Measurements from ENCODE around the gene NINJ1.

The NINJ1 gene, protein sequence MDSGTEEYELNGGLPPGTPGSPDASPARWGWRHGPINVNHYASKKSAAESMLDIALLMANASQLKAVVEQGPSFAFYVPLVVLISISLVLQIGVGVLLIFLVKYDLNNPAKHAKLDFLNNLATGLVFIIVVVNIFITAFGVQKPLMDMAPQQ

DNA sequence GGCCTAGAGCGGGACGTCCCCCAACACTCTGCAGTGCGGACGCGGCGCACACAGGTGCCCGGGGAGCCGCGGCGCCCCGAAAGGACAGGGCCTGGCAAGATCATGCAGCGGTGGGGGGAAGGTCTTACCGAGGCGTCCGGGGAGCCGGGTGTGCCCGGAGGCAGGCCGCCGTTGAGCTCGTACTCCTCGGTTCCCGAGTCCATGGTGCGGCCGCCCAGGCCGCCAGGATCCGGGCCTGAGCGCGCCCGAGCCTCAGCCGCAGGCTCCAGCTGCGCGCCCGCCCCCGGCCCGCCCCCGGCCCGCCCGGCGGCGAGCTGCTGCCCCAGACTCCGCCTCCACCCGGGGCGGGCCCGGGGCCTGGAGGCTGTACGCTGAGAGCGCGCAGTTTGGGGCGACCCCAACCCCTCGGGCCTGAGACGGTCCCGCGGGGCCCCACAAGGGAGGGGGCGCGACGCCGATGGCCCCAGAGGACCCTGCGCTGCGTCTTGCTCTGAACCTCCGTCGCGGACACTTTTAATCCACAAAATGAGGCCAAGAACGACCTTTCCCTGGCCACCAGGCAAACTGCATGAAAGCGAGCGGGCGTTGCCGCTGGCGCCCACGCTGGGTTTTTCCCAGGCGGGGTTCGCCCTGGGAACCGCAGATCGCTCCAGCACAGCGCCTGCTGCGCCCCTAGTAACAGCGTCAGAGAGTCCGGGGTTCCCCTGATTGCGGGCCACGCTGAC, at the start of gene NINJ1:
TSS of gene NINJ1 (minus strand) at position 237 of the 725 bp plus-strand sequence. CDS start at position 203, 34 bp downstream.
- peak; percentile 80 for DNase-seq

GRCh38 chr9:93183131-93183662, 49.1 kb upstream of the NINJ1 start:
- no peak for DNase-seq

GRCh38 chr9:93182572-93182971, 48.5 kb upstream of the NINJ1 start:
- no peak for DNase-seq

DNA sequence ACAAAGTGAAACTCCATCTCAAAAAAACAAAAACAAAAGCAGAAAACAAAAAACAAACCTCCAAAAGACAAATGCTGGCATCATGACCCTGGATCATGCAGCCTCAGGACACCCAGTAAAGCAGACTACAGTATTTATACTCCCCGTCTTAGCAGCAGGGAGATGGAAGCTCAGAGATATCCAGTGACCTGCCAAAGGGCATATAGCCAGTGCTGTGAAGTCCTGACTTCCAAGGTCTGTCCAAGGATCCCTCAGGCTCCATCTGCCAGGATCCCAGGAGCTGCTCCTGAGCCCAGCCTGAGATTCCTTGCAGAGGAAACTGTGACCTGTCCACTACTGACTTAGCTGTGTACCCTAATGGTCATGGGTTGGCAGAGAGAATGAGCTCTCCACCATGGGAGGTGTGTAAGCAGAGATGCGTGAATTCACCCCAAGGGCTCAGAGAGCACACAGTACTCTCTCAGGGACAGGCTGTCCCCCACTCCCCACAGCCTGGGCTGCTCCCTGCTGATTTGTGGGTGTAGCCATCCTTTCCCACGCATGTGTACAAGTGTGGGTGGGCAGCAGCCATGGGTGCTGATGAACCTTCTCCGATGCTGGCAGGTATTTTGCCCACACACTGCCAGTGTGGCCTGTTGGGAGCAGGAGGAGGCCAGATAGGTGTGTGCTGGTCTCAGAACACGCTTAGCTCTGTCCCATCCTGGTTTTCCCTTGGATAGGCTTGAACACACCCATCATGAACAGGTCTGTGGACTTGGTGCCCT, 47.8 kb upstream of the NINJ1 start:
- DNase-seq: no peak

DNA sequence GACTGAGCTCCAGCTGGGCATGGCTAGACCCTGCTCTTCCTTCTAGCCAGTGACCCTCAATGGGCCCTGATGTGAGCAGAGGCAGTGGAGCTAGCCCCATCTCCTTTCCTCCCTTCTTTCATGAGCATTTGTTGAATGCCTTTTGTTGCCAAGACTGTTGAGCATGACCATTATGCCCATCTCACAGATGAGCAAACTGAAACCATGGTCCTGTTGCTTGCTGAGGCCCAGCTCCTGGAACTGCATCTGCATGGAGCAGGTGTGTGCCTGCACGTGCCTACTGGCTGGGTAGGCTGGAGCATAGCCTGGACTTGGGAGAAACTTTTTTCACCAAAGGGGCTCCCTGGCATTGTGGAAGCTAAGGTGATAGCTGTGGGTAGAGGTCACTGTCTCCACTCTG, 46.9 kb upstream of the NINJ1 start:
- no peak for DNase-seq

DNA sequence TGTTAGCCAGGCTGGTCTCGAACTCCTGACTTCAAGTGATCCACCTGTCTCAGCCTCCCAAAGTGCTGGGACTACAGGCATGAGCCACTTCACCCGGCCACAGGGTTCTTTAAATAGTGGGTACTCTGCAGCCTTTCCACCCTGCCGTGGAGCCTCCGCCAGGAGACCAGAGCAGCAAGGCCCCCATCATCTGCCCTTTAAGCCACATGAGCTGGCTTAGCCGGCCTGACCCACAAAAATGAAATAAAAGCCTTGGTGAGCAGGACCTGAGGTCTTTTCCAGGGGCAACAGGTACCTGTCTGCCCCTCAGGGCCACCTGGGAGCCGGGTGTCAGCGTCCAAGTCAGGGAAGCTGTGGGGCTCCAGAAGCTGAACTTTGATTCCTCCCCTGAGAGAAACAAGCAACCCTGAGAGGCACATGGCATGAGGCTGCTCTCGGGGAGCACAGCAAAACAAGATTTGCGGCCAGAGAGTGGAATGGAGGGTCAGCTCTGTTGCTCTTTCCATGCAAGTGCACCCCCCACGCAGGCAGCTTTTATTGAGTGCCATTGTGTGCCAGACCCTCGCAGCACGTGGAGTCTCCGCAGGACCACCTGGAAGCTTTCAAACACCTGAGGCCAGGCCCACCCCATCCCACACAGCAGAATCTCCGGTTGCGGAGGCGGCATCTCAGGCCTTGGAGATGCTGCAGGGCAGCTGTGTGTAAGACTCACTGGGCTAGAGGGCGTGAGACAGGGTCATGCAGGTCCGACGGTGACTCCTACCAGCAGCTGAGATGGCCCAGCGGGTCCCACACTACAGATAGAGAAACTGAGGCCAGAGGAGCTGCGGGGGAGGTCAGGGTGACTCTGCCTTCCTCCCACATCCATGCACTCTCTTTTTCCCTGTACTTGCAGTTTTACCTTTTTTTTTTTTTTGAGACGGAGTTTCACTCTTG, 45.1 kb upstream of the NINJ1 start:
- DNase-seq: no peak

DNA sequence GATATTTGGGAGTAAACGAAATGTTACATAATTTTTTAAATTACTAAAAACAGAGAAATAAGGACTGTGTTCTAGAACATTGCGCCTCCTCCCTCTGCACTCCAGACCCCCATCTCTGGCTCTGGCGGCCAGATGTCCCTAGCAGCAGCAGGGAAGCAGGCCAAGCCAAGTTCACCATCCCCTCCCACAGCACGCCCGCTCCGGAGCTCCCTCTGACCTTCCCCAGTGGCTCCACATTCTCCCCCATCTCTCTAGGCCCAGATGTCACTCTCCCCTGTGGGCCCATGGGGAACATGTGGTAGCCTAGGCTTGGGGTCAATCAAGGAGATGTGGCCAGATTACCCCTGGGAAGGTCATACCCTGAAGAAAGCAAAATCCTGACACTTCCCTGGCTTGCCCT, 43.6 kb upstream of the NINJ1 start:
- DNase-seq: no peak

- DNase-seq: no peak
These were observed 40.9 kb upstream of the NINJ1 start for GRCh38 chr9:93174976-93175375.

GRCh38 chr9:93173365-93174051, 39.5 kb upstream of the NINJ1 start:
- DNase-seq: no peak

GRCh38 chr9:93172666-93173364, 38.8 kb upstream of the NINJ1 start:
- DNase-seq: no peak

DNA sequence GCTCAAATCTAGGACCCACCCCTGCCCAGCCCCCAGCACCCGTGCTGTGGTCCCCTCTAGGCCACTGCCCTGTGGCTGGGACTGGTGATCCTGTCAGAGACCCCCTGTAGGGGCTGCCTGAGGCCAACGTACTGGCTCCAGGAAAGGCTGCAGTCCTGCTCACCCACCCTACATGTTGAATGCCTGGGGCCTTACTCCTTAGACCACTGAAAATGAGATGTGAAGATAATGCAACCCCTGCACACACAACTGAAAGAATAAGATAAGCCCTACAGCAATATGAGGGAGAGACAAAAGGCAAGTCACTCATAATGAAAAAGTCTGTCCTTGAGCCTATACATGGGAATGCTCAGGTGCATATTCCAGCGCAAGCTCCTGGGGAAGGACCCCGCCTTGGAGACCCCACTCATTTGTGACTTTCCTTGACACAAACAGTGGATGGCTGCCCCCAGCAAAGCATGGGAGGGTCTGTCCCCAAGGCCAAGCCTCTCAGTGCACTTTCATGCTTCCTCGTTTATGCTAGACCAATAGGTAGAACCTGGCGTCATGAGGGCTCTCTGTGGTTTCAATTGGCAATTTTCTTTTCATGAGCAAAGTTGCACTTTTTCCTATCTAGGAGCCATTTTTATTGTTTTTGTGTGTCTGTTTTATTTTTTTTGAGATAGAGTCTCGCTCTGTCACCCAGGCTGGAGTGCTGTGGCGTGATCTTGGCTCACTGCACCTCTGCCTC, 37.4 kb upstream of the NINJ1 start:
- no peak for DNase-seq

GRCh38 chr9:93170571-93170970, 36.5 kb upstream of the NINJ1 start:
- no peak for DNase-seq

DNA sequence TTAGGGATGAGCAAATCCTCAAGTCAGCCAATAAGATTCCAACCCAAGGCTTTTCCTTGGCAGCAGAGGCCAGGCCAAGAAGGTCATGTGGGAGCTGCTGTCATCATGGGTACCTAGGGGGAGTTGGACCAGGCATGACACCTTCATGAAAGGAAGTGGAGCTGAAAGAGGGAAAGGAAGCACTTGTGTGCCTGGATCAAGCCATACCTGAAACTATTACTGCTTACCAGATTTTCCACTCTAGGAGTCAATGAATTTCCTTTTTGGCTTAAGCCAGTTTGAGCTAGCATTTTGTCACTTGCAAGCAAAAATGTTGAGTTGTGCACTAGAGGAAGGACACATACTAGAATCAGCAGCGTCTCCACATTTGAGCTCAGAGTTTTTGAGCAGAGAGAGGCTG, 35.4 kb upstream of the NINJ1 start:
- DNase-seq: no peak

- no peak for DNase-seq
These were observed 34.5 kb upstream of the NINJ1 start for GRCh38 chr9:93168581-93168980.

- no peak for DNase-seq
These were observed 33.8 kb upstream of the NINJ1 start for GRCh38 chr9:93167838-93168237.

DNA sequence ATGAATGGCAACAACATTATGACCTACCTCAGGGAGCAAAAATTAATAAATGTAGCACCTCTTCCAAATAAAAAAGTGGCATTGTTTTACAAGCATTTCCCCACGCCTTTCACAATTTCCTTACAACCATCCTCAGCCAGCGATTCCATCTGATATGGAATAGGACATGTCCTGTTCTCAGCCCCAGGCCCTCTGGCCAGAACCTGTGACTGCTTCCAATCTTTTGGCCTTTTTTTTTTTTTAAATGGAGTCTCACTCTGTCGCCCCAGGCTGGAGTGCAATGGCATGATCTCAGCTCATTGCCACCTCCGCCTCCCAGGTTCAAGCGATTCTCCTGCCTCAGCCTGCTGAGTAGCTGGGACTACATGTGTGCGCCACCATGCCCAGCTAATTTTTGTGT, 33.1 kb upstream of the NINJ1 start:
- DNase-seq: no peak

- no peak for DNase-seq
These were observed 32.6 kb upstream of the NINJ1 start for GRCh38 chr9:93166699-93167098.

DNA sequence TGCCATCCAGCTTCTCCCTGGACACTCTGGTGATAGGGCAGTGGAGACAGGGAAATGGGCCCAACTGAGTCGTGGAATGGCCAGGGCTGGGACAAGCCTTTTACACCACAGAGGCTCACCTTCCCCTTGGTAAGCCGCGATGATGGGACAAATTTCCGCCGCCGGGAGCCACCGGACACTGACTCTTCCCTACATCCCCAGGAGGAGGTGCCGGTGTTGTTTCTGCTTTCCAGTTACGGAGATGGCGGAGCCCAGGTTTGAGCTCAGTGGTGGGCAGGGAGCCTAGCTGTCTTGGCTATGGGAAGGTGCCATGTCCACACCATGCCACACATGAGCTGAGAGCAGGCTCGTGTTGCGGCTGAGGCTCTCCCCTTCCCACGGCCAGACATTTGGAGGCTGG, 30.0 kb upstream of the NINJ1 start:
- DNase-seq: no peak

DNA sequence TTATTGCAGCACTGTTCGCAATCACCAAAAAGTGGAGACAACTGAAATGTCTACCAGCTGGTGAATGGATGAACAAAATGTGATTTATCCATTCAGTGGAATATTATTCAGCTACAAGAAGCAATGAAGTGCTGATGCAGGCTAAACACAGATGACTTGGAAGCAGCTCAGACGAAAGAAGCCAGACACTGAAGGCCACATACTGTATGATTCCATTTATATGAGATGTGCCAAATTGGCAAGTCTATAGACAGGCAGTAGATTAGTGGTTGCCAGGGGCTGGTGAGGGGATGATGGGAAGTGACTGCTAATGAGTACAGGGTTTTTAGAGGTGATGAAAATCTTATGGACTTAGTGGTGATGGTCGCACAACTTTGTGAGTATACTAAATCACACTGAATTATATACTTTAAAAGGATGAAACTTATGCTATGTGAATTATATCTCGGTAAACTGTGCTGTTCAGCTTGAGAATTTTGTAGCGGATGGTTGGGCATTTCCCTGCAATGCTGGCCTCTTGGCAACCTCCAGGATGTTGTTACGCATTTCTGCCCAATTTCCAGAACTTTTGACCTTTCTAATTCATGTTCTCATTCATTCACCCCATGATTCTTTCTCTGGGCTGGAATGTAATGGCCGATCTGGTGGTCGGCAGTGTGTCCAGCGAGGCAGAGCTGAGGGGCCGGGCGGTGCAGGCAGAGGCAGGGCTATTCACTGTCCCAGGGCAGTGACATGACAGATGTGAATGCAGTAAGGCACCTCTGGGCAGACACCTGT, 27.9 kb upstream of the NINJ1 start:
- no peak for DNase-seq
